LNCaP clone FGC (cell line): ENCODE data around the gene FTSJ3.

Experiments used
- DNase-seq: peaks from one replicate; pipeline ENCODE4 v3.0.0-alpha.2; 2011; ENCODE audit warnings: low read depth
- H3K4me3 ChIP-seq: 2 replicates; pipeline ENCODE4 v1.5.1; 2011; ENCODE audit warnings: mild to moderate bottlenecking, low read depth, low read length, control low read depth
- CTCF ChIP-seq: IDR thresholded peaks from 2 replicates; pipeline ENCODE4 v1.5.1; 2012; ENCODE audit warnings: mild to moderate bottlenecking; ENCODE audit not compliant: control insufficient read depth, insufficient read depth; ENCODE audit errors: extremely low read depth

The FTSJ3 gene

GRCh38 chr17:63823659-63824331 lies 3.7 kb downstream of the FTSJ3 start:
- TF ChIP-seq CTCF, result no peak
- no peak overlapping the region for H3K4me3 ChIP-seq
- DNase-seq, result no peak

- no peak for TF ChIP-seq CTCF
- H3K4me3 ChIP-seq, result no peak overlapping the region
- DNase-seq, result no peak
These were observed 4.9 kb downstream of the FTSJ3 start for GRCh38 chr17:63822537-63822936.

- no peak for DNase-seq
- no peak overlapping the region for H3K4me3 ChIP-seq
- TF ChIP-seq CTCF, result no peak
These were observed 5.7 kb downstream of the FTSJ3 start for GRCh38 chr17:63821804-63822203.

GRCh38 chr17:63820963-63821561 lies 6.4 kb downstream of the FTSJ3 start:
- DNase-seq, result no peak
- H3K4me3 ChIP-seq, result no peak overlapping the region
- no peak for TF ChIP-seq CTCF

- DNase-seq, result no peak
- no peak overlapping the region for H3K4me3 ChIP-seq
- no peak for TF ChIP-seq CTCF
These were observed 7.6 kb downstream of the FTSJ3 start for GRCh38 chr17:63819585-63820537.

- DNase-seq, result no peak
- no peak for TF ChIP-seq CTCF
- H3K4me3 ChIP-seq, result no peak overlapping the region
These were observed 8.3 kb downstream of the FTSJ3 start for GRCh38 chr17:63819131-63819530.
